Parathyroid adenoma (tissue), 2 donors: ENCODE measurements around the gene YEATS2.
A peak's percentile ranks its signal among the peaks of the same experiment; 100 is the strongest.

Source experiments
- H2AFZ ChIP-seq: fragments of 300-600 bp; sonication (generic); one replicate; pipeline ENCODE4 v1.7.0; 2017; ENCODE audit warnings: antibody characterized with exemption, mild to moderate bottlenecking
- H3K27ac ChIP-seq: fragments of 300-600 bp; sonication (generic); one replicate; pipeline ENCODE4 v1.7.0; 2017
- H3K27me3 ChIP-seq: fragments of 300-600 bp; sonication (generic); one replicate; pipeline ENCODE4 v1.7.0; 2017; ENCODE audit warnings: low read length; ENCODE audit not compliant: control insufficient read depth, insufficient read depth
- H3K36me3 ChIP-seq: fragments of 300-600 bp; sonication (generic); one replicate; pipeline ENCODE4 v1.7.0; 2017; ENCODE audit warnings: low read length; ENCODE audit not compliant: control insufficient read depth, insufficient read depth
- H3K4me1 ChIP-seq: fragments of 300-600 bp; sonication (generic); one replicate; pipeline ENCODE4 v1.7.0; 2017; ENCODE audit warnings: control low read depth
- H3K4me2 ChIP-seq: fragments of 300-600 bp; sonication (generic); one replicate; pipeline ENCODE4 v1.7.0; 2017; ENCODE audit warnings: low read length
- H3K4me3 ChIP-seq: fragments of 300-600 bp; sonication (generic); one replicate; pipeline ENCODE4 v1.7.0; 2017; ENCODE audit warnings: low read depth, low read length
- H3K79me2 ChIP-seq: fragments of 300-600 bp; sonication (generic); one replicate; pipeline ENCODE4 v1.7.0; 2017; ENCODE audit warnings: control low read depth
- H3K9ac ChIP-seq: fragments of 300-600 bp; sonication (generic); one replicate; pipeline ENCODE4 v1.7.0; 2017; ENCODE audit warnings: mild to moderate bottlenecking
- H3K9me3 ChIP-seq: fragments of 300-600 bp; sonication (generic); one replicate; pipeline ENCODE4 v1.7.0; 2017; ENCODE audit warnings: low read length; ENCODE audit not compliant: control insufficient read depth
- CTCF ChIP-seq: fragments of 300-600 bp; sonication (generic); IDR thresholded peaks from one replicate; pipeline ENCODE4 v1.7.0; 2017; ENCODE audit warnings: antibody characterized with exemption, mild to moderate bottlenecking
- donor health status: primary hyperparathyroidism.

Gene YEATS2

GRCh38 chr3:183823963-183824362 is 126.4 kb downstream of the YEATS2 start:
- peaks cover 3% of the 10 kb centered on the region for H3K4me1 ChIP-seq
- no peak overlapping the region for H3K9ac ChIP-seq
- H3K27me3 ChIP-seq: no peaks in the 10 kb centered on the region
- no peak overlapping the region for H3K4me3 ChIP-seq
- TF ChIP-seq CTCF: no peak
- H3K27ac ChIP-seq: no peak overlapping the region
- H3K4me2 ChIP-seq: no peak overlapping the region
- H3K79me2 ChIP-seq: no peaks in the 10 kb centered on the region
- no peaks in the 10 kb centered on the region for H3K36me3 ChIP-seq
- H2AFZ ChIP-seq: no peak overlapping the region
- no peaks in the 10 kb centered on the region for H3K9me3 ChIP-seq

- H3K4me1 ChIP-seq: peaks cover 3% of the 10 kb centered on the region
- no peaks in the 10 kb centered on the region for H3K36me3 ChIP-seq
- H3K9me3 ChIP-seq: no peaks in the 10 kb centered on the region
- no peaks in the 10 kb centered on the region for H3K79me2 ChIP-seq
- TF ChIP-seq CTCF: no peak
- H3K27me3 ChIP-seq: no peaks in the 10 kb centered on the region
- no peak overlapping the region for H3K27ac ChIP-seq
- H3K9ac ChIP-seq: no peak overlapping the region
- peak overlapping the region; percentile 76 for H2AFZ ChIP-seq
- no peak overlapping the region for H3K4me3 ChIP-seq
- H3K4me2 ChIP-seq: peak overlapping the region; percentile 51
Observed at GRCh38 chr3:183824761-183825455, 127.3 kb downstream of the YEATS2 start.

GRCh38 chr3:183825456-183826161 is 128.0 kb downstream of the YEATS2 start, which contains the start of gene MAP6D1:
Gene MAP6D1, minus strand, starts transcription at chr3:183825577. Its CDS starts 30 bp downstream, at chr3:183825547.
- H3K27me3 ChIP-seq: no peaks in the 10 kb centered on the region
- peaks cover 3% of the 10 kb centered on the region for H3K4me1 ChIP-seq
- H3K4me2 ChIP-seq: peak within 1 kb of the TSS; percentile 51
- H3K27ac ChIP-seq: no peak within 1 kb of the TSS
- no peaks in the 10 kb centered on the region for H3K79me2 ChIP-seq
- TF ChIP-seq CTCF: peak; percentile 13
- H3K4me3 ChIP-seq: no peak within 1 kb of the TSS
- no peak within 1 kb of the TSS for H3K9ac ChIP-seq
- H2AFZ ChIP-seq: peak within 1 kb of the TSS; percentile 76
- H3K9me3 ChIP-seq: no peaks in the 10 kb centered on the region
- no peaks in the 10 kb centered on the region for H3K36me3 ChIP-seq

GRCh38 chr3:183826448-183827250 is 129.1 kb downstream of the YEATS2 start:
- H3K9me3 ChIP-seq: no peaks in the 10 kb centered on the region
- no peaks in the 10 kb centered on the region for H3K79me2 ChIP-seq
- no peak overlapping the region for H3K27ac ChIP-seq
- H3K4me3 ChIP-seq: no peak overlapping the region
- H3K9ac ChIP-seq: no peak overlapping the region
- H3K4me1 ChIP-seq: peaks cover 3% of the 10 kb centered on the region
- TF ChIP-seq CTCF: no peak
- no peaks in the 10 kb centered on the region for H3K36me3 ChIP-seq
- no peak overlapping the region for H3K4me2 ChIP-seq
- H3K27me3 ChIP-seq: no peaks in the 10 kb centered on the region
- no peak overlapping the region for H2AFZ ChIP-seq
